ENCODE data around the gene TGFBI.

TGFBI gene

DNA sequence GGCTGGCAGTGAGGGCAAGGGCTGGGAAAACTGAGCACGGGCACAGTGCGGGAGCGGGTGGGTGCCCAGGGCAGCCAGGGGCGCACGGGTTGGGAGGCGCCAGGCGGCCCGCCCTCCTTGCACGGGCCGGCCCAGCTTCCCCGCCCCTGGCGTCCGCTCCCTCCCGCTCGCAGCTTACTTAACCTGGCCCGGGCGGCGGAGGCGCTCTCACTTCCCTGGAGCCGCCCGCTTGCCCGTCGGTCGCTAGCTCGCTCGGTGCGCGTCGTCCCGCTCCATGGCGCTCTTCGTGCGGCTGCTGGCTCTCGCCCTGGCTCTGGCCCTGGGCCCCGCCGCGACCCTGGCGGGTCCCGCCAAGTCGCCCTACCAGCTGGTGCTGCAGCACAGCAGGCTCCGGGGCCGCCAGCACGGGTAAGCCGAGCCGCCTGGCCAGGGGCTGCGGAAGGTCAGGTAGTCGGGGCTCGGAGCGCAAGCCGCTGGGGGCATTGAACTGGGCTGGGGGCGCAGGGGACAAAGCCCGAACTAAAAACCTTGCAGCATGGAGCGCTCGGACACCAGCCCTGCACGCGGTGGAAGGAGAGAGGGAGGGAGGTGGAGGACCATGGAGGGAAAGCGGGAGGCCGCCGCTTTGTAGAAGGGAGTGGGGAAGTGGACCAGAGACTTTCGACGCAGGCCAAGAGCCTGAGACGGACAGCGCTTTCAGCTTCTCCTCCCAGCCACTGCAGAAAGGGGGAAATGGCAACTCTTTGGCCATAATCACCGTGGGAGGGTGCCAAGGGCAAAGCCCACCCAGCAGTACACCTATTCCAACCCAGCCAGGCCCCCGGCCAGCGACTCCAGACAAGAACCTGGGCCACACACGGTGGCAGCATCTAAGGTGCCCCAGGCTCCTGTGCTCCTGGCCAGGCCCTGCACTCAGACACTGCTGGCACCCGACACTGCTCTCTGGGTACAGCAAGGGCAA is at the start of gene TGFBI:
Gene TGFBI (plus strand): TSS at position 207 of the 961 bp plus-strand sequence. CDS start 68 bp downstream, at position 275.
- no peak for DNase-seq

DNA sequence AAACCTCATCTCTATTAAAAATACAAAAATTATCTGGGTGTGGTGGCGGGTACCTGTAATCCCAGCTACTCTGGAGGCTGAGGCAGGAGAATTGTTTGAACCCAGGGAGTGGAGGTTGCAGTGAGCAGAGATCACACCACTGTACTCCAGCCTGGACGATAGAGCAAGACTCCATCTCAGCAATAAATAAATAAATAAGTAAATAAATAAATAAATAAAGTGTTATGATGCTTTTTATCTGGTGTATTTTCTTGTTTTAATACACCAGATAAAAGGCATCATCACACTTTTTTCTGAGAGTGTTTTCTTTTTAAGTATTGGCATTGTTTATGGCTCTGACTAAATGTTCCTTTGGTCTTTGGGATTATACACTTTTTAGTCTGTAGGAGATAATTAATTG is 49.8 kb upstream of the TGFBI start:
- no peak for DNase-seq

DNA sequence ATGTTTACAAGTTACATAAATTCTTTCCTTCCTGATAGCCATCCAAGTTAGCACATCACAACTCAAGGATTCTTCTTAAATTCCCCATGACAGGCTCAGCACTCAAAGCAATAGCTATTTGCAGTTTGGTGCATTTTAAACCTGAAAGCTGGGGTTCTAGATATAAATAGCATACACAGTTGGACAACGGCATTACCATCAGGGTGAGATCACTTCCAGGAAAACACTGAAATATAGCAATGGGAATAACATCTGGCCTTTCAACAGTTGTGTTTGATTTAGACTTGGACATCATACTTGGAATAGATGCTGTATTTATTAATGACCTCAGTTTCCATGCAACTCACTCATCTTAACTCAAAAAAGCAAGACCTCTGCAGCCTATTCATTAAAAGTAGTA is 49.3 kb upstream of the TGFBI start:
- no peak for DNase-seq

DNA sequence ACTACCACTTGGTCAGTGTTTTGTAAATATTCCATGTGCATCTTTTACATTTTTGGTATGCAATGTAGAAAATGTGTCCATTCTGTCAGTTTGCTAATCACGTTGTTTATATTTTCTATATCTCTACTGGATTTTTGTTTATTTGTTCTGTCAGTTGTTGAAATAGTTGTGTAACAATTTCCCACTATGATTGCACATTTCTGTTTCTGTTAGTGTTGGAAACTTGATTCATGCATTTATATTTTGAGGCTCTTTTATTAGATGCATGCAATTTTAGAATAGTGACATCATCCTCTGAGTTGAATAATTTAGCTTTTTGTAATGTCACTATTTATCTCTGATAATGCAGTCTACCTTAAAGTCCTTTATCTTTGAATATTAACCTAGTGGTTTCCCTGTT is 48.2 kb upstream of the TGFBI start:
- DNase-seq: no peak

DNA sequence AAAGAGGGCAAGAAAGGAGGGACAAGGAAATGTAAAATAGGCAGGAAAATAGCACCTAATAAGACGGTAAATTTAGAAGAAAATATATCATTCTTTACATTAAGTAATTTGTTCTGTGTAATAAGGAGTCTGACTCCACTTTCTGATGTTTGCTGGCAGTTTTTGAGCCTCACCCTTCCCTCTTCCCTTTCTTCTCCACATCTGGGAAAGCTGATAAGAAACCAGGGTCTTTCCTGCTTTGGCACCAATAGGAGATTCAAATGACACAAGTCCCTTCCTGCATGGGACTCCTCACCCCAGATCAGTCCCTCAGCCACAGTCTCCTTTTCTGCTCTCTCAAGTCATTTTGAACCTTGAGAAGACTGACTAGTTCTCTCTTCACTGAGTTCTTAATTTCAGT is 42.8 kb upstream of the TGFBI start:
- DNase-seq: no peak

DNA sequence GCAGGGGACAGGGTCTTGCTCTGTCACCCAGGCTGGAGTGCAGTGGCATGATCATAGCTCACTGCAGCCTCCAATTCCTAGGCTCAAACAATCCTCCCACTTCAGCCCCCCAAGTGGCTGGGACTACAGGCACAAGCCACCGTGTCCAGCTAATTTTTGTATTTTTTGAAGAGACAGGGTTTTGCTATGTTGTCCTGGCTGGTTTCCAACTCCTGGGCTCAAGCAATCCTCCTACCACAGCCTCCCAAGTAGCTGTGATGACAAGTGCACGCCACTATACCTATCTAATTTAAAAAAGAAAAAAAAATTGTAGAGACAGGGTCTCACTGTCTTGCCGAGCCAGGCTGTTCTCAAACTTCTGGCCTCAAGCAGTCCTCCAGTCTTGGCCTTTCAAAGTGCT is 42.4 kb upstream of the TGFBI start:
- DNase-seq: no peak

DNA sequence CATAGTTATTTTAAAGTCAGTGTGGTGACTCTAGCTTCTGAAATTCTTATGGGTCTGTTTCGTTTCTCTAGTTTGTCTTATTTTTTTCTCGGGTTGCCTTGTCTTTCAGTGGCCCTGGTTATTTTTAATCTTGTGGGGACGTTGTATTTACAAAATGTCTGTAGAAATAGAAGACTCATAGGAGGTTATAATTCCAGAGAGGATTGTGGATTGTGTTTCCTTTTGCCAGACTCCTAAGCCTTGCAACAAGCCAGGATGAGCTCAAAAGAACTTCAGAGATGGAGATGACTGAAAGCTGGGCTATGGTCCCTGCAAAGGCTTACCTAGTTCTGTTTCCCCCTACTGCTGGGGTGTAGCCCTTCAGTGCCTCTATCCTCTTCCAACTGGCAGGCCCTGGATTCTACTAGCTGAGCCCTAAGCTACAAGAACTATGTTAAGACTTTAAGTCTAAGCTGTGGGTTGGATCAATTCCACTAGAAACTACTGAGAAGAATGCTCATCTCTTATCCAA is 41.8 kb upstream of the TGFBI start:
- DNase-seq: no peak

DNA sequence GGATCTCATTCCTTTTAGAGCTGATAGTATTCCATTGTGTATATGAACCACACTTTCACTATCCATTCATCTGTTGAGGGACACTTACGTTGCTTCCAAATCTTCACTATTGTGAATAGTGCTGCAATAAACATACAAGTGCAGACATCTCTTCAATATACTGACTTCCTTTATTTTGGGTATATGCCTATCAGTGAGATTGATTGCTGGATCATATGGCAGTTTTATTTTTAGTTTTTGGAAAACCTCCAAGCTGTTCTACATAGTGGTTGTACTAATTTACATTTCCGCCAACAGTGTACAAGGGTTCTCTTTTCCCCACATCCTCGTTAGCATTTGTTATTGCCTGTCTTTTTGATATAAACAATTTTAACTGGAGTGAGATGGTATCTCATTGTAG is 40.2 kb upstream of the TGFBI start:
- no peak for DNase-seq

DNA sequence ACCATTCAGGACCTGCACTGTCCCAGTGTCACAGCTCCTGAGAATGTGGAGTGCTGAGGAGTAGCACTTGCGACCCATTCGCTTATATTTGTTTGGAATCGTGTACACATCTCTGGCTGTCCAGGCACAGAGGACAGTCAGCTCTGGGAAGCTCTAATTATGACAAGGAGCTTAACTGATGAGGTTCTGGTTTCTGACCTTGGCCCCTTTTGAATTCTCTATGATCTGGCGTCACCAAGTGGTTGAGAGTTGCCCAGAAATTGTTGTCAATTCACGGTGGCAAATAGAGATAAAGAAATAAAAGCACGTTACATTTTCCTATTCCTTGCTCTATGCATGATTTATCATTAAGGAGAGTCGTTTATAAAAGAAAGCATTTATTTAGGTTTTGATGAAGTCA is 39.1 kb upstream of the TGFBI start:
- no peak for DNase-seq

DNA sequence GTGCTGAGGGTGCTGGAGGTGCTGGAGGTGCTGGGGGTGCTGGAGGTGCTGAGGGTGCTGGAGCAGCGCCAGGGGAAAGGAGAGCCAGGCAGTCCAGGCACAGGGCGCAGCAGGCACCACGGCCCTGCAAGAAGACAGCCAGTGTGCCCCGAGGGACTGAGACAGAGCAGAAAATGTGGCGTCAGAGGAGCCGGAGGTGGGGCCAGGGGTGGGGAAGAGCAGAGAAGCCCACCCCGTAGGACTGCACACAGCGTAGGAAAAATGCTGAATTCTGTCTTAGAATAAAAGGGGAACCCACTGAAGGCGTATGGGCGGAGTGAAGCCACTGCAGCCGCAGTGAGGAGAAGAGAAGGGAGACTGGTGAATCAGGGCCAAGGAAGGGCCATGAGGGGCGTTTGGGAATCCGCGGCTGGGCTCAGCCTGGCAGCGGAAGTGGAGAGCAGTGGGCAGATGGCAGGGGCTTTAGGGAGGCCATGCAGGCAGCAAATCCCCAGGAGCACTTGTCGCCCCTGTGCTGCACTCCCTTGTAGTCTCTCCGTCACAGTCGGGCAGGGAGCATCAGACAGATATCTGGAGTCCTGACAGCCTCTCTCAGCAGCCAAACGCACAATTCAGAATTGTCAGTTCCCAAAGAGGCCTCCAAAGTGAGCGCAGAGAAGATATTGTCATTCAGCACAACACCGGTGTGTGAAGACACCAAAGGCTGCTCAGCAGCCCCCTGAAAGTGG is 38.1 kb upstream of the TGFBI start:
- DNase-seq: no peak

DNA sequence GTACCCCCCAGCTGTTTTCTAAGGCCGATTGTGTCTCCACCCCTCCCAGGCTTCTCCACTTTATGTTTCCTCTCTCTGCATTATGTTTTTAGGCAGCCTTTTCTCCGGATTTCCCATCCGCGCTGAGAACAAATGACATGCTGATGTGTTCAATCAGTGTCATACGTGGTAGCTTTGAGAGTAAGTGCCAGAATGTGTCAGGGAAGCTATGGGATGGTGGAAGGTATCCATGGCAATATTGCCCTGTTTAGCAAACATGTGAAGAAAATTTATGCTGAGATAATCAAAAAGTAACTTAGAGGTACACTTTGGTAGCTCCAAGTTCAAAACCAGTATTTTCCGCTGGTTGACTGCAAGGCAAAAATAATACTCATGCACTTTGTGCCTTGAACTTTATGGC is 37.4 kb upstream of the TGFBI start:
- no peak for DNase-seq

DNA sequence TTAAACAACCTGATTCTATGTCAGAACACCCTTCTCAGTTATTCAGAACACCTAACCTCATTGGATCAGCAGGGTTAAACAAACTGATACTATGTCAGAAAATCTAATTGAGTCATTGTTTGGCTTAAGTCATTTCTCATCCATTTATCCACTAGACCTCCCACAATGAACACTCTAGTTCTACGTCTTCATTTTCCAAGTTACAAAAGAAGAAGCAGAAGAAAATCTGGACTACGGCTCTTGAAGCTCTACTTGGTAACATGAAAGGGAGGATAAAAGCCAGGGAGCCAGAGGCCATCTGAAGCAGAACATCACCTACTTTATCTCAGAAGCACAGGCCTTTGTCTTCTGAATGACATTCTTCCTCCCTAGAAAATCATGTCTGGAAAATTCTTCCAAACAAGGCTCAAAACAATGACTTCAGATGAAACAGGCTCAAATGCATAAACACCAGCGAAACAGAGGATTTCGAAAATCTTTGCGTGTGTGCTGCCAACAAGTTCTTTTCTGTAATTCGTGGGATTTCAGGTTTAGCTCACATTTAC is 35.4 kb upstream of the TGFBI start:
- DNase-seq: no peak

DNA sequence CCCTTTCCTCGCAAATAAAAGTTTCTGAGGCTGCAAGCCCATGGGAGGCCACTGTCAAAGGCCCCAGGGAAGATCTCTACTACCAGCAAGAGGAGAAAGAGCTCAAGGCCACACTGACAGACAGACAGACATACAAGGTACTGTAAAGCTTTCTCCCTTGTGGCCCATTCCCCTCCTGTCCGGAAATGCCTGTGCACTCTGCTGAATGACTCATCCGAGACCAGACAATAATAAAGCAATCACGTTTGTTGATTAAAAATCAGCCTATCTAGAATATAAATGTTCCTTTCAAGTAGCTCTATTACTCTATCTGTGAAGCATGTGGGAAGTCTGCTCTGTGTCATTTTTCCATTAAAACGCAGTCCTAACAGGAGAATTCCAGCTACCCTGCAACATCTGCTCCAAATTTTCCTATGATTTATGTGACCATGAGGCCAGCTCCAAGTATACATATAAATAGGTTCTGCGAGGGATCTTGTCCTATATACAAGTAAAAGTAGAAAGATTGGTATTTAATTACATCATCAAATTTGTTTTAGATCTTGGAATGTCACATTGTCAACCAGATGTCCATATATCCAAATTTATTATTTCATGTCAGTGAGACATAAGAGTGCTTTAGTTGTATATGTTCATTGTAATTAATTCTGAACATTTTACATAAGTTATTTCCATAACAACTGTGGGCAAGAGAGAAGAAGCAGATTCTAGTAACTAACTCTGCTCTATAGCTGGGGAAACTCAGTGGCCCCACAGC is 34.7 kb upstream of the TGFBI start:
- no peak for DNase-seq

DNA sequence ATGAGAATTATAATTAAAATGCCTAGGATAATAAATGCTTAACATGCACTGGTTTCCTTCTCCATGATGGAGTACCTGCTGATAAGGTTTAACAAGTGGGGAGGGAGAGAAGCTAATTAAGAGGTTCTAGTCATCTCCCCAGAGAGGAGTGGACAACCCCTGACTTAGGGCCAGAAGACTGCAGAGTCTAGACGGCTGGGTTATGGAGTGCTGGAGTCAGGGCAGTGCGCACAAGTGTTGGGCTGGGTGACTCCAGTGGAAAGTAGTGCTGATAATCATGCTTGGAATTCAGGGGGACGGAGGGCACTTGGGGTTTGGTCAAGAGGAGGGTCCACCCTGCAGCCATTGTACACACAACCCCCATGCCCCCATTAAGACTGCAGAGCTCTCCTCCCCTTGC is 32.8 kb upstream of the TGFBI start:
- DNase-seq: no peak

DNA sequence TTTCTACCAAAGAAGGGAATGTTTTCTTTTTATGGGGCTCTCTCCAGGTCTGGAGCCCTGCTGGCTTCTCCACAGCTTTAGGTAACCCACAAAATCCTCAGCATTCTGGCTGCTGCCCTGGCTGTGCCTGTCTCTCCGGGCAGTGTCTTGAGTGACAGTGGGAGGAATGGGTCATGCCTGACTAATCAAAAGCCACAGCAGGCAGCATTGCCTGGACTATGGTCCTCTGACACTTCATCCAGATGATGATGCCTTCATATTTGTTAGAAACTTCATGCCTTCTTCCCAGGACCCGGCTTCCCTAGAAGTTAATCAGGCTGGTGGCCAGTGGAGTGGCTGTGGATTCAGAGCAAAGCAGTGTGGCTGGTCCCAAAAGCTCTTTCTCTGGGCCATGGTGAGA is 32.2 kb upstream of the TGFBI start:
- DNase-seq: no peak

DNA sequence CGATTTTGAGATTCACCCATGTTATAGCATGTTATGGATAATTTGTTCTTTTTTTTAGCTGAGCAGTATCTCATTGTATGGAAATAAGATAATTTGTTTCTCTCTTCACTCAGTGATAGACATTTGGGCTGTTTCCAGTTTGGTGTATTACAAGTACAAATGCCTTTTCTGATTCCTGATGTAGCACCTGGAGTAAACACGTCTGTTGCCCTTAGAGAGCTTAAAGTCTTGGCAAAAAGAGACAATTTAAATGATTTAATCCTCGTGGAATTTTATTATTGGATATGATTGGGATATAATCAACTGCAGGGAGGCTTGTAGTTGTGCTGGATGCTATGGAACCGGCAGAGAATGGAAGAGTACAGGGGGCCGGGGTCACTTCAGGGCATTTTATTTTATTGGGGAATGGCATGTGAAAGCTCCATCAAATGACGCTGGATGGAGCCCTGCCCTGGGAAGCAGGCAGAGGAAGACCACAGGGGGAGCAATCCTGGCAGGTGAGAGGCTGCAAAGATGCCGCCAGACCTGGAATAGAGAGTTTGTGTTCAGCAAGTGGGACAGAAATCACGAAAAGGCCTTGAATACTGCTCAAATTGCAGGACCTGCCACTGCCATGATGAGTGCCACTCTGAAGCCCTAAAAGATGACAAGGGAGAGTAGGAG is 31.0 kb upstream of the TGFBI start:
- no peak for DNase-seq

DNA sequence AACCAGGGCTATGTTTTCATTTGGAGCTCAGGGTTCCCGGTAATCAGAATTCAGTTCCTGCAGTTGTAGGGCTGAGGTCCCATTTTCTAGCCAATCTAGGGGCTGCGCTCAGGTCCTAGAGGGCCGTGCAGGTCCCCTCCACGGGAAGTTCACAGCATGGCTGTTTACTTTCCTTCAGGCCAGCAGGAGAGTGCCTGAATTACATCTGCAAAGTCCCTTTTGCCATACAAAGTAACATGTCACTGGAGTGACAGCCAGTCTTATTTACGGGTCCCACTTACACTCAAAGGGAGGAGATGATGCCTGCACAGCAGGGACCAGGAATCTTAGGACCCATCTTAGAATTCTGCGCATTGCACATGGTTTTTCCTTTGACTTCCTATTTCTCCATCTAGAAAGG is 29.9 kb upstream of the TGFBI start:
- no peak for DNase-seq

DNA sequence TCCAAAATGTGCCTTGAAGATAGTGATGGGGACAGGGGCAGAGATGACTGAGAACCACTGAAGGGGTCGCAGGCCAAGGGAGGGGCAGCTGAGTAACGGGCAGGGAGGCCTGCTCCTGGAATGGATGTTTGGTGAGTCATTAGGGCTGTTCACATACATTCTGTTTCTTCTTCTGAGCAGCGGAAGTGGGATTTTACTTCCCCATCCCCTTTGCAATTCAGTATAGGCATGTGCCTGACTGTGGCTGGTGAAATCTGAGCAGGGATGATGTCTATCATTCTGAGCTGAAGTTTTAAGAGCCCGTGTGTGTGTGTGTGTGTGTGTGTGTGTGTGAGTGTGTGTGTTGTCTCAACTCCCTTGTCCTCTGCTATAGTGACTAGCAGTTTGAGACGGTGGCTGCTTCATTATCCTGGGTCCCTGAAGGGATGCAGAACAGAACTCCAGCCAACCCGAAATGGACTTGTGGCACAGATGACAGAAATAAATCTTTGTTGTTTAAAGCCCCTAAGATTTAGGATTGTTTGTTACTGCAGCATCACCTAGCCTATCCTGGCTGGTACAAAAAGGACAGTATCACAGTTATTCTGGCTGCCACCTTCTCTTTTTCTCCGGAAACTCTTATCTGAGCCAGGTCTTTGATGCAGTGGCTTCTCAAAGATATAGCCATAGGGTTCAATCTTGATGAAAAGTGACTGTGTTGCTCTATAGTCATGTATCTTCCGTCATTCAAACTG is 29.2 kb upstream of the TGFBI start:
- DNase-seq: no peak

DNA sequence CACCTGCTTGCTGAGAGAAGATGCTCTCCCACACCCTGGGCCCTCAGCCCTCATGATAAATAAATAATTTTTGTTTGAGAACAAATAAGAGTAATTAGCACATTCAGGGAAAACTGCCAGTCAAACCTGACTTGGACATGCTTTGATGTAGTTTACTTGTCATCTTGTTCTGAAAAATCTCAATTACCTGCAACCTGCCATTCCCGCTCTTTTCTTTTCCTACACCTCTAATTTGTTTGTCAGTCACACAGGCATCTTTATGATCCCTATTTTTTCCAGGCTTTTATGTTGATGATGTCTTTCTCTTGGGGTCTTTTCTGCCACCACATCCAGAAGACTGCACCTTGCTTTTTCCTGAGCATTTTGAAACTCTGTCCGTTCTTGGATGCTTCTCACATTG is 28.6 kb upstream of the TGFBI start:
- DNase-seq: no peak

DNA sequence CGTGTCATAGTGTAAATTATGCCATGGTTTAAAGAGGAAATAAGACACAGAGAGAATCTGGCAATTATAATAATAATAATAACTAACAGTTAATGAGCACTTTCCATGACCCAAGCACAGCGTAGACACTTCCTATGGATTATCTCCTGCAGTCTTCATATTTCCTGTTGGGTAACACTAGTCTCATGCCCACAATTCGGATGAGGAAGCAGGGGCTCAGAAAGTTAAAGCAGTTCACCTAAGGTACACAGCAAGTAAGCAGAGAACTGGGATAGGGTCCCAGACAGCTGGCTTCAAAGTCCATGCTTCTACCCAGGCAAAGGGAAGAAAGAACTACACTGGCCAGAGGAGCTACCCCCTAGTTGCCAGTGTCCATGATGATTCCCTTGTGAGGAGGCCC is 27.9 kb upstream of the TGFBI start:
- no peak for DNase-seq

DNA sequence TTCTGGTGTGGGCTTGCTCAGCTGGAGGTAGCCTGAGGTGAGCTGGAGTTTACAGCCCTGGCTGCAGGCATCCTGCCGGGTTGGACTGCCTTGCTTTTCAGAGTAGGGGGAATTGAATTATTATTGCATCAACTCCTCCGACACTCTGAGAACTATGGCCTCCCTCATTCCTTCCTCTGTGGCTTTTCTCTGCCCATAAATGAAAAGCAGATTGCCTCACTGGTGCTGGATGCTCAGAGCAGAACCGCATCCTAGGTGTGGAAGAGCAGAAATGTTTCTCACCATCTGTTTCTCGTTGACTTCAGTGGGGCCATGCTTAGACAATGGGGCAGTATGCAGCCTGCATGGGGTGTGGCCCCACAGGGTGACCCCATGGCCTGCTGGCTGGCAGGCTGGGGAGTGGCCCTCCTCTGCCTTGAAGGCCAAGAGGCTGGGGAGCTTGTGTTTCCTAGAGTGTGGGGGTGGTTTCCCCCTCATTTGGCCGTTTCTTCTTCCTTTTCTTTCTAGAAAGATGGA is 27.3 kb upstream of the TGFBI start:
- no peak for DNase-seq

DNA sequence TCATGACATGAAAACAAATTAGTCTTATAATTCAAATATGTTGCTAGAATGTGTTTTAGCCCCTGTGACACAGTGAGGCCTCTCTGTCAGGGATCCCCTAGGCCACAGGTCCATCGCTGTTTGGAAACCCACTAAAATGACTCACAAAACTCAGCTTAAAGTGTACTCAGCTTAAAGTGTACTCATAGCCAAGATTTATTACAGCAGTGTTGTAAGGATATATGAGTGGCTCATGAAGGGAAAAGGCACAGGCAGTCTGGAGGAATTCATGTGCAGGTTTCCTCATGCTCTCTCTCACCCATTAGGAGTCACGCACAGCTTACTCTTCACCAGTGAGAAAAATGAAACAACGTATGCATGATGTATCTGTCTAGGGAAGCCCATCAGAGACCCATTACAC is 24.4 kb upstream of the TGFBI start:
- DNase-seq: no peak
